ENCODE results near the gene TMEM232.
"Not testable (repeated sequence)": the region's sequence is repeated elsewhere in the genome, so short reads cannot be mapped to it uniquely, and the experiment has no call there.

TMEM232 gene

DNA sequence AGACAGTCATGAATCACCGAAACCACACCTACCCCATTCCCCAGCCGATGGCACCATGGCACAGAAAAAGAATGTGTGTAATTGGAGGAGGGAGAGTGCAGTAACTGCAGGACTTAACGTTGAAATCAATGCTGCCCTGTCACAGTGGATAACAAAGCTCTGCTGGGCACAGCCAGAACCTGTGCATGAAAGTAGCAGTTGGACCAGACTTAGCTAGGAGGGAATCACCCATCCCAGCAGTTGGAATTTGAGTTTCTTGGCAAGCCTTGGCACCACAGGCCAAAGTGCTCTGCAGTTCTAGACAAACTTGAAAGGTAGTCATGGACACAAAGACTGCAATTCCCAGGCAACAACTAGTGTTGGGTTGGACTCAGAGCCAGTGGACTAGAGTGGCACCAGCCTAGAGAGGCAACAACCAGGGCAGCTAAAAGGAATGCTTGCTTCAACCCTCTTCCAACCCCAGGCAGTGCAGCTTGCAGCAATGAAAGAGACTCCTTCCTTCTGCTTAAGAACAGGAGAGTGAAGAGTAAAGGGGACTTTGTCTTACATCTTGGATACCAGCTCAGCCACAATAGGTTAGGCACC, 19.1 kb downstream of the TMEM232 start:
- DNase-seq (ENCODE audit: low read depth), result no peak

DNA sequence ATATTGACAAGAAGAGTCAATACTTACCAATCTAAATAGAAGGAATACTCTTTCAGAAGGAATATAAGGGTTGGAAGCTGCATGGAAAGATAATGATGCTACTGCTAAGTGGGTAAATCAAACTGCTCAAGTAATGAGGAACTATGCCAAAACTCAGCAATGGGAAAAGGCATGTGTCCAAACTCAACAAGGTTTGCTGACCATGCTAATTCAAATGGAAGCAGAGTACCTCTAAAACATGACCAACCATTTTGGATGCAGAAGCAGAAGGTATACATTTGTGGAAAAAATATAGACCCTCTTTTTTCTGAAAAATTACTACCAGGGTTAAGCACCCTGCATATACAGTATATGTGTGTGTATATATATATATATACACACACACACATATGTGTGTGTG, 21.1 kb downstream of the TMEM232 start:
- no peak for DNase-seq (ENCODE audit: low read depth)

DNA sequence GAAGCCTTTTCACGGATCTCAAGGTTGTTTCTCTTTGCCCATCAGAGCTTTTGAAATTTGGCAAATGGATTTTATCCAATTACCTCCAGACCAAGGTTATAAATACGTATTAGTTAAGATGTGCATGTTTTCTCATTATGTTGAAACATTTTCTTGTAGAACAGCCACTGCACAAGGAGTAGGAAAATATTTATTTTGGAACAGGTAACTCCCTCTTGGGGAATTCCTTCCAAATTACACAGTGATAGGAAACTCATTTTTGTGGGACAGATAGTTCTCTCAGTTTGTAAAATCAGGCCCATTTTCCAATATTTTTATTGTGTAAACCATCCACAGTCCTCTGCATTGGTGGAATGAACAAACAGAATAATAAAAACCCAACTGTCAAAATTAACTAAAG, 23.0 kb downstream of the TMEM232 start:
- no peak for DNase-seq (ENCODE audit: low read depth)

DNA sequence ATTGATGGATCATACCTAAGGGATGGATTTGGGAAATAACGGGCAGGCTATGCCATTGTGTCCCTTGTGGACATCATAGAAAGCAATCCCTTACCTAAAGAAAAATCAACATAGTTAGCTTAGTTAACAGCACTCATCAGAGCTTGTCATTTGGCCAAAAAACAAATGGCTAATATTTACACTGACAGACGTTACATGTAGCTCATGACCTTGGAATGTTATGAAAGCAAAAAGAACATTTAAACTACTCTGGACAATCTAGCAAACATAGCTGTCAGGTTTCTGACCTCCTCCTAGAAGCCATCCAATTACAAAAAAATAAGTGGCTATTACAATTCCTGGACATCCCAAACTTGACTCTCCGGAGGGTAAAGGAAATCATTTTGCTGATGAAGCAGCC, 23.8 kb downstream of the TMEM232 start:
- no peak for DNase-seq (ENCODE audit: low read depth)

DNA sequence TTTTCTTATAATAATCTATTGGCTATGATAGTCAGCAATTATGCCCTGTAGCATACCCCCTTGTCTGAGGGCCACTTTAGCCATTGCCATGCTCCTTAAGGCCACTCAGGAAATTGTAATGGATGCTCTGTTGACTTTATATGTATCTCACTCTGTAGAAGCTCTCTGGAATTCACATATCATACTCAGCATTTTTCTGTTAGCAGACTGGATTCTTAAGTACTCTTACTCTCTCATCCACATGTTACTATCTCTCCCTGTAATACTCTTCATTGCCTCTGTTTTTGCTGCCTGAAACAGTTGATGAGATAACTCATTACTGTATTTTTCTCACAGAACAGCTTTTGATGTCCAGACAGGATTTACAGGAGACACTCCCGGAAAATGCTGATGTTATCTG, 24.2 kb downstream of the TMEM232 start:
- no peak for DNase-seq (ENCODE audit: low read depth)

DNA sequence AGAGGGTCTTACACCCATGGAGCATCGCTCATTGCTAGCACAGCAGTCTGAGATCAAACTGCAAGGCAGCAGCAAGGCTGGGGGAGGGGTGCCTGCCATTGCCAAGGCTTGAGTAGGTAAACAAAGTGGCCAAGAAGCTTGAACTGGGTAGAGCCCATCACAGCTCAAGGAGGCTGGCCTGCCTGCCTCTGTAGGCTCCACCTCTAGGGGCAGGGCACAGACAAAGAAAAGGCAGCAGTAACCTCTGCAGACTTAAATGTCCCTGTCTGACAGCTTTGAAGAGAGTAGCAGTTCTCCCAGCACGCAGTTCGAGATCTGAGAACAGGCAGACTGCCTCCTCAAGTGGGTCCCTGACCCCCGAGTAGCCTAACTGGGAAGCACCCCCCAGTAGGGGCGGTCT, 33.8 kb downstream of the TMEM232 start:
- DNase-seq (ENCODE audit: low read depth), result not testable (repeated sequence)

DNA sequence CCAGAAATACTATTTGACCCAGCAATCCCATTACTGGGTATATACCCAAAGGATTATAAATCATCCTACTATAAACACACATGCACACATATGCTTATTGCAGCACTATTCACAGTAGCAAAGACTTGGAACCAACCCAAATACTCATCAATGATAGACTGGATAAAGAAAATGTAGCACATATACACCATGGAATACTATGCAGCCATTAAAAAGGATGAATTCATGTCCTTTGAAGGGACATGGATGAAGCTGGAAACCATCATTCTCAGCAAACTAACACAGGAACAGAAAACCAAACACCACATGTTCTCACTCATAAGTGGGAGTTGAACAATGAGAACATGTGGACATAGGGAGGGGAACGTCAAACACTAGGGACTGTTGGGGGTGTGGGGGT, 35.9 kb downstream of the TMEM232 start:
- DNase-seq (ENCODE audit: low read depth), result not testable (repeated sequence)

DNA sequence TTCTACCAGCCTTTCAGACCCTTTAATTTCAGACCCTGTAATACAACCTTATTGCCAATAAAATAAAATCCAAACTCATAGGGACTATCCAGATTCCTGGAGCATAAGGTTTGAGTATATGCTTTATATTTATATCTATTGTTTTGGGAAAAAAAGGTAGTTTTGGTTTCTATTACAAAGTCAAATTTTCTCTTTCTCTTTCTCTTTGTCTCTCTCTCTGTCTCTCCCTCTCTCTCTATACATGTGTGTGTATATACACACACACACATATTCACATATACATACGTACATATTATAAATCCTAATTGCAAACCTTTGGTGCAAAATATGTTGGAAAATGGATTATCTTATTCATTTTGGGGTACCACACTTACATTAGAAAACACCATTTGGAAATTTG, 39.0 kb downstream of the TMEM232 start:
- DNase-seq (ENCODE audit: low read depth), result no peak

DNA sequence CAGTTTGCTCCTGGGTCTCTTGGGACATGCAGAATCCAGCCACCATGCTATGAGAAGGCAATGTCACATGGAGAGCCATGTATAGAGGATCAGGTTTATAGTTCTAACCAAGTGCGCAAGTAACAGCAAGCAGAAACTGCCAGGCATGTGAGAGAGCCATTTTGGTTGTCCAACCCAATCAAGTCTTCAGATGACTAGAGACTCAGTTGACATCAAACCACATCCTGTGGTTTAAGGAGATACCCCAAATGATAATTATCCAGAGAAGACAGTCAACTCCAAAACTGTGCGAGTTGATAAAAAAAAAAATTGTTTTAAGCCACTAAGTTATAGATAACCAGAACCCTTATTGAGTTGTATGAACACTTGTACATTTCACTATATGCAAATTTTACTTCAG, 40.2 kb downstream of the TMEM232 start:
- DNase-seq (ENCODE audit: low read depth), result no peak

DNA sequence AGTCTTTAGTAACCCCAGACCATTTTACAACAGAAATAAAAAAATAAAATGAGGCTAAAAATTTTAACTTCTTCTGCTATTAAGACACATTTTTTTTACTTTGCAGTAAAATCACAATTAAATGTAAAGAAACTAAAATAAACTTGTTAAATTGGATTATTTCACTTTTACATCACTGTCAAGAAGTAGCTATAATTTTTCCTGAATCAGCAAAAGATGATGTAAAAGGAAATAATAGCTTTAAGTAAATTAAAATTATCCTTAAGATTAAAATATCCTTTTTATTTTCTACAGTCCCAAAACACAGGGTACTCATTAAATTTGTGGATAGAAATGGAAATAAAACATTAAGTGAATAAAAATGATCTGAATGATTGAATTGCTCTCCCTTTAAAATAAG, 44.5 kb downstream of the TMEM232 start:
- no peak for DNase-seq (ENCODE audit: low read depth)

DNA sequence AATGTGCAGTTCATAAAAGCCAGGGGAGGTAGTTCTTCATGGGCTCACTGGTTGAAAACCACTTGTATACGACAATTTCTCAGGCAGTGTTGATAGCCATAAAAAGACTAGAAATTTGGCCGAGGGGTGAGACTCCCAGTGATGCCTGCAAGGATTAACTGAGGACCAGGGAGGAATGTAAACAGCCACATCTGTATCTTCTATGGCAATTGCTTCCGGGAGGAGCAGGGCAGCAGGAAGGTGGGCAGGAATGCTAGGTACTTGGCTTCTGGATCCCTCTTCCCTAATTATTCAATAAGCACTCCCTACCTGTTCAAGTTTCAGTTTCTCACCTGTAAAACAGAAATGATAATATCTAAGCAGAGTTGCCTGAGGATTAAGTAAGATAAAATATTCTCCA, 45.4 kb downstream of the TMEM232 start:
- DNase-seq (ENCODE audit: low read depth), result no peak

DNA sequence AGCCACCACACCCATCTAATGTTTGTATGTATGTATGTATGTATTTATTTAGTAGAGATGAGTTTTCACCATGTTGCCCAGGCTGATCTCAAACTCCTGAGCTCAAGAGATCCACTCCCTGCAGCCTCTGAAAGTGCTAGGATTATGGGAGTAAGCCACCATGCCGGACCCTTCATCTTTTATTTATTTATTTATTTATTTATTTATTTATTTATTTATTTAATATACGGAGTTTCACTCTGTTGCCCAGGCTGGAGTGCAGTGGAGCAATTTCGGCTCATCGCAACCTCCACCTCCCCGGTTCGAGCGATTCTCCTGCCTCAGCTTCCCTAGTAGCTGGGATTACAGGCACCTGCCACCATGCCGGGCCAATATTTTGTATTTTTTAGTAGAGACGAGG, 49.9 kb downstream of the TMEM232 start:
- not testable (repeated sequence) for DNase-seq (ENCODE audit: low read depth)

DNA sequence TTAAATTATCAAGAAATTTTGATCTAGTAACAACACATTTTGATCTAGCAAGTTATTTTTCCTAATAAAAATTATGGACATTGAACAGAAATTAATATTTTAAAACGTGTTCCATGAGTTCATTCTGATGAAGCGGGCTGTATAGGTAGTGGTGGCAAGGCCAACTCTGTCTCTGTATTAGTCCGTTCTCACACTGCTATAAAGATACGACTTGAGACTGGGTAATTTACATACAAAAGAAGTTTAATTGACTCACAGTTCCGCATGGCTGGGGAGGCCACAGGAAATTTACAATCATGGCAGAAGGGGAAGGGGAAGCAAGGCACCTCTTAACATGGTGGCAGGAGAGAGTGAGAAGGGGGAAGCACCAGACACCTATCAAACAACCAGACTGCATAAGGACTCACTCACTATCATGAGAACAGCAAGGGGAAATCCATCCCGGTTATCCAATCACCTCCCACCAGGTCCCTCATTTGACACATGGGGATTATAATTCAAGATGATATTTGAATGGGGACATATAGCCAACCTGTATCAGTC, 61.2 kb downstream of the TMEM232 start:
- no peak for DNase-seq (ENCODE audit: low read depth)

DNA sequence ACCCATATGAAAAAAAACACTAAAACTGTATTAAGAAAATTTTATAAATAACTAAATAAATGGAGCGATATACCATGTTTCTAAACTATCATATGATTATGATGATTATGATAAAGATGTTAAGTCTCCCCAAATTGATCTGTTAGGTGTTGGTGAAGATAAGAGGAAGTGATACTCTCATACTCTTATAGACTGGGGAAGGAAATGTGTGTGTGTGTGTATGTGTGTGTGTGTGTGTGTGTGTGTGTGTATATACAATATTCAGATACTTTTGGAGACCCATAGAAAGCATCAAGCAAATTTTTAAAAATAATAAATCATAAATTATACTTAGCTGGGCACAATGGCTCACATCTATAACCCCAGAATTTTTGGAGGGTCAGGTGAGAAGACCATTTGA, 62.9 kb downstream of the TMEM232 start:
- no peak for DNase-seq (ENCODE audit: low read depth)

DNA sequence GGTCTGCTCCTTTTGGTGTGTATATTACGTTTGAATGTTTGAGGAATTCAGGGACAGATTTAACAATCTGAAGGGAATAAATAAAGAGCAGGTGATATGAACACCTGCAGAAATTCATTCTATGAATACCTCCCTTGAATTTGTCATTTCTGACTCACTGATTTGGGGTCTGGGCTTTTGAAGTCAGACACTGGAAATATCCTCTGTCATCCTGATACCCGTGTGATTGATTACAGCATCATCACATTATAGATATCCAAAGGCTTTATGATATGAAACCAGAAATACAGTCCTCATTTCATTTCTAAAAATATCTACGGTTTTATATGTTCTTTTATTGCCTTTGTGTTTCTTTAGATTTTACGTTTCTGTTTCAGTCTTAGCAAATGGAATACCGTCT, 68.5 kb downstream of the TMEM232 start:
- no peak for DNase-seq (ENCODE audit: low read depth)

DNA sequence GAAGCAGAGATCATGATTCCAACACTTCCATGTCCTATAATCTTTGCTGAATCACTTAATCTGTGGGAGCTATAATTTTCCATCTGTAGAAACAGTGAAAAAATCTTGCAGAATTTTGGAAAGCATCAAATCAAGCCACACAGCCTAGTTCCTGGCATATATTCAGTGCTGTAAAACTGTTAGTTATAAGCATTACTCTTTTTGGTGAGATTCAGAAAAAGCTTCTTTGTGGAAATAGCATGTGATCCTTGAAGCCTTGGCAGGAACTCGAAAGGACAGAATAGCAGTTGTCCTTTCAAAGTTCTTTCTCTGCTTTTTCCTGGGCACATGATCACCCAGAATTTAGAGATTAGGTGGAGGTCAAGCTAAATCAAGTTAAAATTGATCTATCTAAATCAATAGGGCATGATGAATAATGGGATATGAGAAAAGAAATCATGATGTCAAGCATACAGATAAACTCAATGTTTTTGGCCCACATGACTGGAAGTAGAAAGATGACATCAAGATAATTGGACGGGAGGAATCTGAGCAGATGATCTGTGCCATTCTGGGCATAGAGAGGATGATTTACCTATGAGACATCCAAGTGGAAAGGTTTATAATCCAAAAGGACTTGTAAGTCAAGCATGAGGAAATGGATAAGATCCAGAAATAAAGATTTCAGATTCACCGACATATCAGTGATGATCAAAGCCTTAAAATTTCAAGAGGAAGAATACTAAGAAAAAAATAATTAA, 73.1 kb downstream of the TMEM232 start:
- no peak for DNase-seq (ENCODE audit: low read depth)

DNA sequence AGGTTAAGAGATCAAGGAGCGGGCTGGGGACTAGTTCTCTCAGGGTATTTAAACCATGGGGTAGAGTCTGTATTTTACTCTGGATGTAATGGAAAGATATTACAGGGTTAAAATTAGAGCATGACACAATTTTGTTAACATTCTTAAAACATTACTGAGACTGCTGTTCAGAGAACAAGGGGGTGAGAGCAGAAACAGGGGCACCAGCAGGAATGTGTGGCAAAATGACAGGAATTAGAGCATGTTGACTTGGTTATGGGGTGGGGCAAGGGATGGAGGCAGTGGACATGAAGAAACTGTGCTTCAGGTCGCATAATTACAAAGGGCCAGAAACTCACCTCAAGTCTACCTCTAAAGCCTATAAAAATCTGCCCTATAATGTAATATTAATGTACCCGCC, 75.0 kb downstream of the TMEM232 start:
- peak; percentile 21 for DNase-seq (ENCODE audit: low read depth)

DNA sequence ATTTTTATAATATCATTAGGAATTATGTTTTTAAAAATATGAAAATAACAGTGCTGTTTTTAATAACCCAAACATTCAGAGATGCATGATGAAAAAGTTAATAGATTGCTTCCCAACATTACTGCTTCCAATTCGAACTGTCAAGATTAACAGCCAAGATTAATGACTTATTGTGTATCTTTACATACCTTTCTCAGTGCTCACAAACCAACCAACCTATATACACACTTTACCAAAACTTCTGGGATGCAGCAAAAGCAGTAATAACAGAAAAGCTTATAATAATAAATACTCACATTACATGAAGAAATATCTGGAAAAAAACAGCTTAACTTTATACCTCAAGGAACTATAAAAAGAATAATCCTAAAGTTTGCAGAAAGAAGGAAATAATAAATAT, 82.1 kb downstream of the TMEM232 start:
- no peak for DNase-seq (ENCODE audit: low read depth)

DNA sequence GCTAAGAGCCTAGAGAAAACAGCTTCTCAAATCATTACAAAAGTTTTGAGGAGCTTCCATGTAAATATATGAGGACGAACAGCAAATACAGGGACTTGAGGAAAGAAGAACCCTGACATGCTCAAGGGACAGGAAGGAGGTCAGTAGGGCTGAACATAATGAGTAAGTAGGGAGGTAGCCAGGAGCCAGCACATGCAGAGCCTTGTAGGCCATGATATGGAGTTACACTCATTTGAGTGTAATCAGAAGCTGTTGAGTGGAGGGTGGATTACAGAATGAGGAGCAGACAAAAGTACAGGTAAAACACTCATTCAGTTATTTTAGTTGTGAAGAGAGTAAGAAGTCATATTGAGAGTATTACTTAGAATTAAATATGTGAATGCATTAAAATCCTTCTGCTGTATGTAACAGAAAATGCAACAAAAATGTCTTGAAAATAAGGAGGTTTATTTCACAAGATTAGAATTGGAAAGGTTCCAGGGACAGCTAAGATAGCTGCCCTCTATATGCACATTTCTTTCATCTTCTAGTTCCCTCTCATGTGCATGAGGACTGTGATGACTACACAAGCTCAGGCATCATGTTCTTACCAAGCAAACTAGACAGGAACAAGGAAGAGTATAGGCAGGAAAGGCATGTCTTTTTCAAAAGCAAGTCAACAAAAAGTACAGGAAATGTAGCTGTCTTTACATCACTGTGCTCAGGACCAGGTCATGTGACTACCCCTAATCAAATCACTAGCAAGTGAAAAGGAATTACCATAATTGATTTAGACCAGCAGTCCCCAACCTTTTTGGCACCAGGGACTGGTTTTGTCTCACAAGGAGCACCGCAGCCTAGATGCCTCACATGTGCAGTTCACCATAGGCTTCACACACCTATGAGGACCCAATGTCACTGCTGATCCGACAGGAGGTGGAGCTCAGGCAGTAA, 87.2 kb downstream of the TMEM232 start:
- no peak for DNase-seq (ENCODE audit: low read depth)

DNA sequence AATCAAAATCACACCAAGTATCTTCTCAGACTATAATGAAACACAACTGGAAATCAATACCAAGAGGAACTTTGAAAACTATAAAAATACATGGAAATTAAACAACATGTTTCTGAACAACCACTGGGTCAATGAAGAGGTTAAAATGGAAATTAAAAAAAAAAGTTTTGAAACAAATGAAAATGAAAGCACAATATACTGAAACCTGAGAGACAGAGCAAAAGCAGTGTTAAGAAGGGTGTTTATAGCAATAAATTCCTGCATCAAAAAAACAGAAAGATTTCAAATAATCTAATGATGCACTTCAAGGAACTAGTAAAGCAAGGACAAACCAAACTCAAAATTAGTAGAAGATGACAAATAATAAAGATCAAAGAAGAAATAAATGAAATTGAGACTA, 92.0 kb downstream of the TMEM232 start:
- no peak for DNase-seq (ENCODE audit: low read depth)

DNA sequence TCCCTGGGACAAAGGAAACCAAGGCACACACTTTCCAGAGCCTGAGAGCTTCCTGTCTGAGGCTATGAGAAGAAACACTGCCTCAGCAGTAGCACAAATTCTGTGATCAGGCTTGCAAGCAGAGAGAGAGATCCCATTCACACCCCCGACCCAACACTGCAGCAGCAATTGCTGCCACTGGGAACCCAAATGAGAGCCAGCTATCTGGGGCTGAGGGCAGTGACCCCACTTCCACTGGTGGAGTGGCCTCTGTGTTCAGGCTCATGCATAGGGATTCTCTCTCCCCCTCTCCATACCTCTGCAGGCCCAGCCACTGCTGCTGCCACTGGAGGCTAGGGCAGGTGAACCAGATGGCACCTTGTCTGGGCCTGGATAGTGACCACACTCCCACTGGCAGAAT, 95.2 kb downstream of the TMEM232 start:
- no peak for DNase-seq (ENCODE audit: low read depth)

DNA sequence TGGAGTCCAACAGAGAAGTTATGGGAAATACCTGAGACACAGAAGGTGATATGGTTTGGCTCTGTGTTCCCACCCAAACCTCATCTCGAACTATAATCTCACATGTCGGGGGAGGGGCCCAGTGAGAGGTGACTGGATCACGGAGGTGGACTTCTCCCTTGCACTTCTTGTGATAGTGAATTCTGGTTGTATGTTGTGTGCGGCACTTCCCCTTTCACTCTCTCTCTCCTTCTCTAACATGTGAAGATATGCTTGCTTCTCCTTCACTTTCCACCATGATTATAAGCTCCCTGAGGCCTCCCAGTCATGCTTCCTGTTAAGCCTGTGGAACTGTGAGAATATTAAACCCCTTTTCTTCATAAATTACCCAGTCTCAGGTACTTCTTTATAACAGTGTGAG, 96.1 kb downstream of the TMEM232 start:
- DNase-seq (ENCODE audit: low read depth), result no peak
